Retinal pigment epithelial cell (primary cell): ENCODE measurements around the gene NCS1.

Experiments used
- DNase-seq: peaks from one replicate; pipeline ENCODE4 v3.0.0-alpha.2; 2010; ENCODE audit warnings: low read depth
- H3K4me3 ChIP-seq: 2 replicates; pipeline ENCODE4 v1.5.1; 2011; ENCODE audit warnings: mild to moderate bottlenecking, low read length, control low read depth, moderate library complexity
- CTCF ChIP-seq: conservative IDR thresholded peaks from 2 replicates; pipeline ENCODE4 v1.5.1; 2011; ENCODE audit warnings: low read depth, low read length, control low read depth, inconsistent platforms

The NCS1 gene

GRCh38 chr9:130197386-130197785 lies 25.2 kb downstream of the NCS1 start:
- no peak for DNase-seq
- no peak overlapping the region for H3K4me3 ChIP-seq
- TF ChIP-seq CTCF = no peak

- H3K4me3 ChIP-seq = no peak overlapping the region
- no peak for DNase-seq
- no peak for TF ChIP-seq CTCF
Measured at GRCh38 chr9:130197888-130198287, 25.7 kb downstream of the NCS1 start.

GRCh38 chr9:130198501-130199179 lies 26.4 kb downstream of the NCS1 start:
- no peak for DNase-seq
- H3K4me3 ChIP-seq = no peak overlapping the region
- TF ChIP-seq CTCF = no peak

- DNase-seq = no peak
- no peak overlapping the region for H3K4me3 ChIP-seq
- no peak for TF ChIP-seq CTCF
Measured at GRCh38 chr9:130199605-130200004, 27.4 kb downstream of the NCS1 start.

- no peak for DNase-seq
- H3K4me3 ChIP-seq = no peak overlapping the region
- no peak for TF ChIP-seq CTCF
Measured at GRCh38 chr9:130200038-130200849, 28.0 kb downstream of the NCS1 start.

- no peak overlapping the region for H3K4me3 ChIP-seq
- TF ChIP-seq CTCF = no peak
- DNase-seq = no peak
Measured at GRCh38 chr9:130201399-130201873, 29.2 kb downstream of the NCS1 start.

- DNase-seq = no peak
- TF ChIP-seq CTCF = no peak
- no peak overlapping the region for H3K4me3 ChIP-seq
Measured at GRCh38 chr9:130201974-130202373, 29.8 kb downstream of the NCS1 start.
